Effector memory CD8-positive, alpha-beta T cell (primary cell): Measurements from ENCODE around the gene VARS2.
"Not testable (repeated sequence)": the region's sequence is repeated elsewhere in the genome, so short reads cannot be mapped to it uniquely, and the experiment has no call there.

Experiments
- ATAC-seq: fragments of 150-1000 bp; cut with Tn5 transposase; replicated peaks from 2 replicates; pipeline ENCODE4 v1.10.0; 2021; ENCODE audit warnings: mild to moderate bottlenecking, moderate library complexity
- DNase-seq, 3 experiments: peaks; one replicate each; pipeline ENCODE4 v3.0.0; 2021
- H3K27ac Mint-ChIP-seq, 2 donors: one replicate each; pipeline ENCODE4 v1.8.0; 2022; ENCODE audit warnings: mild to moderate bottlenecking in 2 of 2, mixed read lengths in 2 of 2, moderate library complexity in 2 of 2
- H3K27me3 Mint-ChIP-seq, 2 donors: one replicate each; pipeline ENCODE4 v1.8.0; 2022; ENCODE audit warnings: mixed read lengths in 2 of 2
- H3K36me3 Mint-ChIP-seq: one replicate; pipeline ENCODE4 v1.8.0; 2022; ENCODE audit warnings: mild to moderate bottlenecking, moderate library complexity, mixed read lengths; ENCODE audit not compliant: insufficient read depth
- H3K4me1 Mint-ChIP-seq, 2 donors: one replicate each; pipeline ENCODE4 v1.8.0; 2022; ENCODE audit warnings: low read depth in 2 of 2, mixed read lengths in 2 of 2
- H3K4me3 Mint-ChIP-seq, 2 donors: one replicate each; pipeline ENCODE4 v1.8.0; 2022; ENCODE audit warnings: mild to moderate bottlenecking in 2 of 2, mixed read lengths in 2 of 2, moderate library complexity in 2 of 2
- H3K9me3 Mint-ChIP-seq, 2 donors: one replicate each; pipeline ENCODE4 v1.8.0; 2022; ENCODE audit warnings: mixed read lengths in 2 of 2

The VARS2 gene

GRCh38 chr6:30898750-30899360, 15.2 kb upstream of the VARS2 start:
- no peaks in the 10 kb centered on the region for H3K9me3 Mint-ChIP-seq
- no peaks in the 10 kb centered on the region for H3K4me1 Mint-ChIP-seq
- H3K27ac Mint-ChIP-seq, result no peak overlapping the region
- H3K4me3 Mint-ChIP-seq, result no peak overlapping the region
- ATAC-seq, result no peak
- no peak for DNase-seq
- H3K36me3 Mint-ChIP-seq, result no peaks in the 10 kb centered on the region
- no peaks in the 10 kb centered on the region for H3K27me3 Mint-ChIP-seq

- Mint-ChIP-seq H3K4me3 (no peak overlapping the region), H3K27me3 (no peaks in the 10 kb centered on the region), H3K36me3 (peaks cover 2% of the 10 kb centered on the region), H3K27ac (no peak overlapping the region), H3K4me1 (no peaks in the 10 kb centered on the region), H3K9me3 (no peaks in the 10 kb centered on the region)
- DNase-seq (no peak), ATAC-seq (no peak)
Observed at GRCh38 chr6:30900863-30901417, 13.1 kb upstream of the VARS2 start.

GRCh38 chr6:30901436-30901835, 12.6 kb upstream of the VARS2 start:
- Mint-ChIP-seq H3K4me1 (no peaks in the 10 kb centered on the region), H3K9me3 (no peaks in the 10 kb centered on the region), H3K36me3 (peaks cover 2% of the 10 kb centered on the region), H3K27me3 (no peaks in the 10 kb centered on the region), H3K4me3 (no peak overlapping the region), H3K27ac (no peak overlapping the region)
- no peak for ATAC-seq
- DNase-seq, result no peak

- not testable (repeated sequence) for DNase-seq, H3K36me3 Mint-ChIP-seq, H3K4me3 Mint-ChIP-seq, H3K27ac Mint-ChIP-seq, ATAC-seq, H3K27me3 Mint-ChIP-seq, H3K4me1 Mint-ChIP-seq, H3K9me3 Mint-ChIP-seq
Observed at GRCh38 chr6:30902196-30902595, 11.8 kb upstream of the VARS2 start.

- H3K9me3 Mint-ChIP-seq, result no peaks in the 10 kb centered on the region
- H3K36me3 Mint-ChIP-seq, result peaks cover 2% of the 10 kb centered on the region
- H3K27me3 Mint-ChIP-seq, result no peaks in the 10 kb centered on the region
- peaks cover under 1 to 4% of the 10 kb centered on the region in 2 donors for H3K4me1 Mint-ChIP-seq
- no peak overlapping the region for H3K27ac Mint-ChIP-seq
- DNase-seq, result no peak
- no peak overlapping the region for H3K4me3 Mint-ChIP-seq
- no peak for ATAC-seq
Observed at GRCh38 chr6:30902709-30903108, 11.3 kb upstream of the VARS2 start.

GRCh38 chr6:30903236-30903635, 10.8 kb upstream of the VARS2 start:
- ATAC-seq (no peak), DNase-seq (no peak)
- Mint-ChIP-seq H3K27ac (no peak overlapping the region), H3K27me3 (no peaks in the 10 kb centered on the region), H3K4me1 (peaks cover 6 to 10% of the 10 kb centered on the region in 2 donors), H3K36me3 (peaks cover 2% of the 10 kb centered on the region), H3K9me3 (no peaks in the 10 kb centered on the region), H3K4me3 (no peak overlapping the region)

GRCh38 chr6:30907290-30907757, 6.7 kb upstream of the VARS2 start:
- peaks cover 17 to 24% of the 10 kb centered on the region in 2 donors for H3K4me1 Mint-ChIP-seq
- not testable (repeated sequence) for DNase-seq, H3K9me3 Mint-ChIP-seq, H3K27me3 Mint-ChIP-seq, ATAC-seq, H3K36me3 Mint-ChIP-seq
- peak overlapping the region in 1 of 2 donors; percentile 30 for H3K27ac Mint-ChIP-seq
- H3K4me3 Mint-ChIP-seq, result peak overlapping the region; percentile 95 to 96

GRCh38 chr6:30907758-30908591, 6.1 kb upstream of the VARS2 start, which contains the start of gene GTF2H4:
Gene GTF2H4, plus strand, starts transcription at chr6:30908207.
- ATAC-seq (peak; percentile 98), DNase-seq (peak; percentile 88 to 93 (median 89))
- H3K9me3 Mint-ChIP-seq, result no peaks in the 10 kb centered on the region
- H3K27me3 Mint-ChIP-seq, result no peaks in the 10 kb centered on the region
- H3K4me1 Mint-ChIP-seq, result peaks cover 17 to 24% of the 10 kb centered on the region in 2 donors
- H3K36me3 Mint-ChIP-seq, result peaks cover 9% of the 10 kb centered on the region
- H3K27ac Mint-ChIP-seq, result peak within 1 kb of the TSS; percentile 30 to 88
- H3K4me3 Mint-ChIP-seq, result peak within 1 kb of the TSS; percentile 95 to 96

GRCh38 chr6:30908700-30909099, 5.3 kb upstream of the VARS2 start:
- Mint-ChIP-seq H3K27ac (peak overlapping the region; percentile 30 to 88), H3K4me3 (peak overlapping the region; percentile 95 to 96), H3K27me3 (no peaks in the 10 kb centered on the region), H3K4me1 (peaks cover 24% of the 10 kb centered on the region in 2 donors), H3K36me3 (peaks cover 9% of the 10 kb centered on the region), H3K9me3 (no peaks in the 10 kb centered on the region)
- ATAC-seq, result no peak
- no peak for DNase-seq

GRCh38 chr6:30910473-30910872, 3.6 kb upstream of the VARS2 start:
- H3K4me1 Mint-ChIP-seq, result peaks cover 34 to 37% of the 10 kb centered on the region in 2 donors
- not testable (repeated sequence) for H3K4me3 Mint-ChIP-seq, H3K36me3 Mint-ChIP-seq, H3K27ac Mint-ChIP-seq, H3K9me3 Mint-ChIP-seq, H3K27me3 Mint-ChIP-seq, DNase-seq, ATAC-seq

GRCh38 chr6:30912746-30913520, 1.1 kb upstream of the VARS2 start:
- no peak for ATAC-seq
- H3K27ac Mint-ChIP-seq, result no peak overlapping the region
- no peak for DNase-seq
- H3K4me1 Mint-ChIP-seq, result peaks cover 34% of the 10 kb centered on the region in 2 donors
- no peaks in the 10 kb centered on the region for H3K9me3 Mint-ChIP-seq
- H3K27me3 Mint-ChIP-seq, result no peaks in the 10 kb centered on the region
- peaks cover 12% of the 10 kb centered on the region for H3K36me3 Mint-ChIP-seq
- peak overlapping the region; percentile 77 to 84 for H3K4me3 Mint-ChIP-seq

GRCh38 chr6:30913721-30914075, 340 bp upstream of the VARS2 start:
- peak overlapping the region; percentile 77 to 84 for H3K4me3 Mint-ChIP-seq
- peak overlapping the region; percentile 70 to 83 for H3K27ac Mint-ChIP-seq
- peaks cover 26% of the 10 kb centered on the region in 2 donors for H3K4me1 Mint-ChIP-seq
- H3K27me3 Mint-ChIP-seq, result no peaks in the 10 kb centered on the region
- H3K9me3 Mint-ChIP-seq, result no peaks in the 10 kb centered on the region
- DNase-seq (peak in 1 of 3 experiments; percentile 8), ATAC-seq (no peak)
- peaks cover 16% of the 10 kb centered on the region for H3K36me3 Mint-ChIP-seq
